ENCODE results near the gene ZFYVE27.
"Not testable (repeated sequence)": the region's sequence is repeated elsewhere in the genome, so short reads cannot be mapped to it uniquely, and the experiment has no call there.

ZFYVE27 gene

GRCh38 chr10:97736902-97737769, at the start of gene ZFYVE27:
ZFYVE27 (plus strand) TSS chr10:97737128; CDS start chr10:97738478, 1,350 bp downstream.
- peak; percentile 98 for DNase-seq

GRCh38 chr10:97687785-97688781, 48.8 kb upstream of the ZFYVE27 start:
- DNase-seq: no peak

GRCh38 chr10:97689559-97690020, 47.3 kb upstream of the ZFYVE27 start:
- DNase-seq: no peak

GRCh38 chr10:97690133-97690532, 46.8 kb upstream of the ZFYVE27 start:
- DNase-seq: no peak

- DNase-seq: not testable (repeated sequence)
Measured at GRCh38 chr10:97698072-97698655, 38.8 kb upstream of the ZFYVE27 start.

GRCh38 chr10:97701438-97702069, 35.4 kb upstream of the ZFYVE27 start:
- peak; percentile 62 for DNase-seq

GRCh38 chr10:97703398-97704067, 33.4 kb upstream of the ZFYVE27 start:
- no peak for DNase-seq

- no peak for DNase-seq
Measured at GRCh38 chr10:97704341-97704740, 32.6 kb upstream of the ZFYVE27 start.

- no peak for DNase-seq
Measured at GRCh38 chr10:97705006-97705670, 31.8 kb upstream of the ZFYVE27 start.

GRCh38 chr10:97707134-97707861, 29.6 kb upstream of the ZFYVE27 start:
- no peak for DNase-seq

- DNase-seq: no peak
Measured at GRCh38 chr10:97708167-97708566, 28.8 kb upstream of the ZFYVE27 start.

GRCh38 chr10:97708976-97709946, 27.7 kb upstream of the ZFYVE27 start:
- DNase-seq: peak; percentile 93

GRCh38 chr10:97711640-97712572, 25.0 kb upstream of the ZFYVE27 start:
- DNase-seq: no peak

- peak; percentile 93 for DNase-seq
Measured at GRCh38 chr10:97713339-97713825, 23.5 kb upstream of the ZFYVE27 start, which contains the start of gene MARVELD1. MARVELD1 (plus strand) TSS chr10:97713730; CDS start chr10:97713877, 147 bp downstream.

GRCh38 chr10:97713826-97714400, 23.0 kb upstream of the ZFYVE27 start:
- DNase-seq: peak; percentile 81

GRCh38 chr10:97714401-97715258, 22.3 kb upstream of the ZFYVE27 start:
- peak; percentile 90 for DNase-seq

Data from femur (tissue), 1 donor.